Gastroesophageal sphincter (tissue), 4 donors: Measurements from ENCODE around the gene SLFN5. TPM values are rescaled to one million over a fixed set of nuclear protein-coding genes. Genes with fewer than 3 reads are reported as not detected.

Experiments
- ATAC-seq: fragments of 150-250 bp; one replicate; pipeline ENCODE4 v1.9.1; 2016; ENCODE audit warnings: mild to moderate bottlenecking, moderate library complexity
- H3K27ac ChIP-seq, 4 donors: fragments of 200-600 bp; sonication (generic) in 3 of 4; 1 replicate in 3 of 4; 2 replicates in 1 of 4; pipeline ENCODE4 v1.5.1; 2016 to 2019
- H3K27me3 ChIP-seq: fragments of 200-600 bp; sonication (generic); one replicate; pipeline ENCODE4 v1.5.1; 2019
- H3K36me3 ChIP-seq, 2 donors: fragments of 200-600 bp; sonication (generic); one replicate each; pipeline ENCODE4 v1.5.1; 2019; ENCODE audit warnings: control low read depth in 1 of 2
- H3K4me1 ChIP-seq, 3 donors: fragments of 200-600 bp; sonication (generic); 1 replicate in 2 of 3; 2 replicates in 1 of 3; pipeline ENCODE4 v1.5.1; 2016 to 2019; ENCODE audit warnings: control low read depth in 2 of 3
- H3K4me3 ChIP-seq, 2 donors: fragments of 200-600 bp; sonication (generic); one replicate each; pipeline ENCODE4 v1.5.1; 2019; ENCODE audit warnings: mild to moderate bottlenecking in 1 of 2, moderate library complexity in 1 of 2
- H3K9me3 ChIP-seq, 3 donors: fragments of 200-600 bp; sonication (generic); one replicate each; pipeline ENCODE4 v1.5.1; 2017 to 2019; ENCODE audit warnings: control low read depth in 2 of 3
- CTCF ChIP-seq, 4 experiments: fragments of 200-600 bp in 2 of 4; fragments of 450-650 bp in 2 of 4; sonication (generic) in 1 of 4; IDR thresholded peaks; one replicate each; pipeline ENCODE4 v1.5.1; 2017 to 2019; ENCODE audit warnings: antibody characterized with exemption in 4 of 4, mild to moderate bottlenecking in 2 of 4, moderate library complexity in 2 of 4
- EP300 ChIP-seq: sonication (generic); formaldehyde crosslinking; IDR thresholded peaks from one replicate; pipeline ENCODE4 v1.6.1; 2017; ENCODE audit warnings: antibody characterized with exemption, mild to moderate bottlenecking
- POLR2A ChIP-seq, 2 donors: fragments of 450-650 bp; IDR thresholded peaks; one replicate each; pipeline ENCODE4 v1.6.1; 2017; ENCODE audit warnings: antibody characterized with exemption in 2 of 2, mild to moderate bottlenecking in 2 of 2, moderate library complexity in 1 of 2
- POLR2AphosphoS5 ChIP-seq: sonication (generic); formaldehyde crosslinking; IDR thresholded peaks from one replicate; pipeline ENCODE4 v1.6.1; 2017; ENCODE audit warnings: antibody characterized with exemption
- WGBS, 2 donors: methylation state at CpG; one replicate each; pipeline ENCODE4 v1.1.5; 2018; ENCODE audit warnings: low coverage in 1 of 2; 5-methylcytosine and 5-hydroxymethylcytosine counted together
- total RNA-seq, 4 donors: library from RNA; depleted of rRNA; stranded (reverse); fragments of >200 nt; gene quantifications; one replicate each; pipeline ENCODE4 v1.1.0, GENCODE V29; 2016

SLFN5 gene
- total RNA-seq, 4 donors from 2014 or later, result 23.5 to 51.2 (median 31.1) TPM

DNA sequence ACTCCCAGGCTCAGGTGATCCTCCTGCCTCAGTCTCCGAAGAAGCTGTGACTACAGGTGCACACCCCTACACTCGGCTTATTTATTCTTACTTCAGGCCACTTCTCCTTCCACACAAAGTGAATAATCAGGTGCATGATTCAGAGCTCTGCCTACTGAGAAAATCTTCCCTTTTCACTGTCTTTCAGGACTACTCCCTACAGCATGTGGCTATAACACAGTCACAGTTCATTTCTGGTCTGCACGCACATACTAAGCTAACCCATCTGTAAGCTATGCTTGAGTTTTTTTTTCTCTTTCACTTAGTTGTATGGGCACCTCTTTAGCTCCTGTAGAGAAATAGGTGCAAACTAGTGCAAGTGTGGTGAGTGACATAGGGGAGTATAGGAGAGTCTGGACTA is 7.6 kb upstream of the SLFN5 start:
- no peak for TF ChIP-seq CTCF (IDR thresholded peaks at IDR 0.05)
- TF ChIP-seq EP300, result no peak

GRCh38 chr17:35235917-35236316 is 7.0 kb upstream of the SLFN5 start:
- Histone ChIP-seq H3K4me1 (no peaks in the 10 kb centered on the region), H3K9me3 (no peaks in the 10 kb centered on the region), H3K27ac (no peak overlapping the region), H3K27me3 (peaks cover 28% of the 10 kb centered on the region), H3K36me3 (no peaks in the 10 kb centered on the region), H3K4me3 (no peak overlapping the region)
- no peak for TF ChIP-seq POLR2AphosphoS5
- no peak for TF ChIP-seq POLR2A (IDR thresholded peaks at IDR 0.05)
- TF ChIP-seq CTCF (IDR thresholded peaks at IDR 0.05), result no peak
- TF ChIP-seq EP300, result no peak
- WGBS, 2 donors, result 52 to 88% methylated on average over 2 of the region's 2 CpGs
- no peak for ATAC-seq

More for the DNA sequence above, 7.6 kb upstream of the SLFN5 start:
- Histone ChIP-seq H3K27me3 (peaks cover 28% of the 10 kb centered on the region), H3K36me3 (no peaks in the 10 kb centered on the region), H3K9me3 (no peaks in the 10 kb centered on the region), H3K4me1 (no peaks in the 10 kb centered on the region), H3K4me3 (no peak overlapping the region), H3K27ac (no peak overlapping the region)
- 82% methylated on average over 2 to 3 of the region's 3 CpGs for WGBS, 2 donors
- ATAC-seq, result no peak

DNA sequence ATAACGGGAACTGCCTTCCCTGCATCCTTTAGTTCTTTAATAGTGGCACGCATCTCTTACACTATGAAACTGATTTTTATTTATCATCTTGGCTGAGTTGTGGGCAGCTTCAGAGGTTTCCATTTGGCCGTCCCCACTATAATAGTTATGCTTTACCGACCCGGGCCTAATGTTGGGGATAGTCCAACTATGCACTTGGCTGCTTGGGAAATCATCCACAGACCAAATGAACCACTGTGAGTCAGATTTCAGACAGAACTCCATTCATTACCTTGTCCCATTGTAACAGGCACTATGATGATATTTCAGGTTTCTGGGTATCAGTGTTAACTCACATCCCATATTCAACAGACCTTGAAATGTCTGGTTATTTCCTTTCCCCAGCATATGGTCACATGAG is 6.1 kb upstream of the SLFN5 start:
- peaks cover 28% of the 10 kb centered on the region for H3K27me3 ChIP-seq
- H3K4me3 ChIP-seq, result no peak overlapping the region
- no peak overlapping the region for H3K27ac ChIP-seq
- peaks cover 0 to 6% (median 3%) of the 10 kb centered on the region in 3 donors for H3K4me1 ChIP-seq
- no peaks in the 10 kb centered on the region for H3K36me3 ChIP-seq
- no peaks in the 10 kb centered on the region for H3K9me3 ChIP-seq
- TF ChIP-seq POLR2A (IDR thresholded peaks at IDR 0.05) (no peak), CTCF (IDR thresholded peaks at IDR 0.05) (no peak), EP300 (no peak), POLR2AphosphoS5 (no peak)
- no peak for ATAC-seq
- 71 to 87% methylated on average over 5 of the region's 5 CpGs for WGBS, 2 donors

DNA sequence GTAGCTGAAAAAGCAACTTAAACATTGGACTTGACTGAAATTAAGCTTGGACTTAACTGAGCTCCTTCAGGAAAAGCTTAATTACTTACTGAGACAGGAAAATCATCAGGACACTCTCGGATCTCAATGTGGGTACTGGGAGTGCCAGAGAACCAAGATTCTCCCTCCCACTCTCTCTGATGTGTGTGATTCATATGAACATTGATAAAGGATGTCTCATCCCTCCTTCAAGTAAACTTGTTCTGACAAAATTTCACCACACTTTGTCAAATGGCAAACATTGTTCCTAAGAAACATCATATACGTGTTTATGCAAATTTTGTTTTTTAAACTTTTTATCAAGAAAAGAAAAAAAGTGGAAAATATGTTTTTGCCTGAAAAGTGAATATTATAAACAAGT is 4.1 kb upstream of the SLFN5 start:
- ATAC-seq, result no peak
- Histone ChIP-seq H3K27ac (no peak overlapping the region), H3K4me1 (peaks cover 0 to 15% (median 6%) of the 10 kb centered on the region in 3 donors), H3K36me3 (no peaks in the 10 kb centered on the region), H3K4me3 (no peak overlapping the region), H3K9me3 (no peaks in the 10 kb centered on the region), H3K27me3 (peaks cover 21% of the 10 kb centered on the region)
- WGBS, 2 donors, result 50 to 71% methylated on average over 2 of the region's 2 CpGs
- TF ChIP-seq EP300, result no peak
- TF ChIP-seq CTCF (IDR thresholded peaks at IDR 0.05), result no peak
- TF ChIP-seq POLR2A (IDR thresholded peaks at IDR 0.05), result no peak
- no peak for TF ChIP-seq POLR2AphosphoS5

DNA sequence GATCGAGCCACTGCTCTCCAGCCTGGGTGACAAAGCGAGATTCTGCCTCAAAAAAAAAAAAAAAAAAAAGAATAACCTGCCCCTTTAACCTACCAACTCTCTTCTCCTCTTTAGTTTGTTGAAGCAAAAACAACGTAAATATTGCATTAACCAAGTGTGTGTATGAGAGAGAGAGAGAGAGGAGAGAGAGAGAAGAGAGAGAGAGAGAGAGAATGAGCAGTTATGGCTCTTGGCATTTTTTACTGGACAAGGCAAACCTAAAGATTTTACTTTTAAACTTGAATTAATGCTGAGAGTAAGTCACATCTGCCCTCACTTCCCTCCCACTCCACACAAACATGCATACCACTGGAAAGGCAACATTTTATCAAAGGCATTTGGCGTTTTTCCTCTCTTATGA is 3.0 kb upstream of the SLFN5 start:
- WGBS, 2 donors, result 40 to 63% methylated on average over 1 to 4 of the region's 4 CpGs
- H3K36me3 ChIP-seq, result no peaks in the 10 kb centered on the region
- no peak overlapping the region for H3K4me3 ChIP-seq
- ATAC-seq, result no peak
- no peak overlapping the region for H3K27ac ChIP-seq
- peaks cover 0 to 25% (median 11%) of the 10 kb centered on the region in 3 donors for H3K4me1 ChIP-seq
- H3K9me3 ChIP-seq, result no peaks in the 10 kb centered on the region
- H3K27me3 ChIP-seq, result peaks cover 13% of the 10 kb centered on the region
- TF ChIP-seq CTCF (IDR thresholded peaks at IDR 0.05) (no peak), EP300 (no peak), POLR2AphosphoS5 (no peak), POLR2A (IDR thresholded peaks at IDR 0.05) (no peak)
